Ishikawa (cell line): ENCODE measurements around the gene ARSI.

Experiments
- CEBPB ChIP-seq: IDR thresholded peaks from 2 replicates; pipeline ENCODE4 v1.6.1; 2012
- CREB1 ChIP-seq: IDR thresholded peaks from 2 replicates; pipeline ENCODE4 v1.6.1; 2012; ENCODE audit warnings: low read depth
- EGR1 ChIP-seq: IDR thresholded peaks from 2 replicates; pipeline ENCODE4 v1.6.1; 2012
- EP300 ChIP-seq: IDR thresholded peaks from 2 replicates; pipeline ENCODE4 v1.6.1; 2012; ENCODE audit warnings: borderline replicate concordance
- FOXM1 ChIP-seq: IDR thresholded peaks from 2 replicates; pipeline ENCODE4 v1.6.1; 2012; ENCODE audit warnings: low read depth, borderline replicate concordance
- NFIC ChIP-seq: IDR thresholded peaks from 2 replicates; pipeline ENCODE4 v1.6.1; 2012
- RAD21 ChIP-seq: IDR thresholded peaks from 2 replicates; pipeline ENCODE4 v1.6.1; 2012; ENCODE audit warnings: low read depth
- TAF1 ChIP-seq: IDR thresholded peaks from 2 replicates; pipeline ENCODE4 v1.6.1; 2012; ENCODE audit warnings: low read depth, mild to moderate bottlenecking
- TCF12 ChIP-seq: IDR thresholded peaks from 2 replicates; pipeline ENCODE4 v1.6.1; 2012; ENCODE audit warnings: low read depth
- TEAD4 ChIP-seq: IDR thresholded peaks from 2 replicates; pipeline ENCODE4 v1.6.1; 2012
- USF1 ChIP-seq: IDR thresholded peaks from 2 replicates; pipeline ENCODE4 v1.6.1; 2012
- YY1 ChIP-seq: IDR thresholded peaks from 2 replicates; pipeline ENCODE4 v1.6.1; 2012; ENCODE audit warnings: low read depth
- ZBTB7A ChIP-seq: IDR thresholded peaks from 2 replicates; pipeline ENCODE4 v1.6.1; 2012; ENCODE audit warnings: low read depth
- TF ChIP-seq, protein P1 (sequence below): IDR thresholded peaks from 2 replicates; pipeline ENCODE4 v1.6.1; 2012
- TF ChIP-seq, protein P2 (sequence below): IDR thresholded peaks from 2 replicates; pipeline ENCODE4 v1.6.1; 2012; ENCODE audit warnings: low read depth, mild to moderate bottlenecking

ARSI gene

DNA sequence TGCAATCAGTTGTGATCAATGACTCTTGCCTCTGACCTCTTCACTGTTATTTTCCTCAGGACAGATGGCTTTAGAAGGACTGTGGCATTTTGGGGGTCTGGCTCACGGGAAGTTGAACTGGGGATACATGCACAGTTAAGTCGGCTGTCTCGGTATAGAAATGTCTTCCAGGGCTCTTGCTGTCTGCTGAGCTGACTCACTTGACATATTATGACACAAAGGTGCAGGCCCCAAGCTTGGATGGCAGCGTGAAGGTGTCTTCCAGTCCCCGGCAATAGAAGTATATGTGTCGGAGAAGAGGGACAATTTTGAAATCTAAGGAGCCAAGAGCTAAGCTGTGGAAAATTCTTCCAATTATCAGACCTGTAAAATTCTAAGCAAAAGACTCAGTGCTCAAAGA, 9.8 kb upstream of the ARSI start:
- TF ChIP-seq ZBTB7A: no peak
- no peak for TF ChIP-seq CREB1
- no peak for TF ChIP-seq FOXM1
- no peak for TF ChIP-seq TAF1
- no peak for TF ChIP-seq RAD21
- no peak for TF ChIP-seq TEAD4
- TF ChIP-seq, protein P1, sequence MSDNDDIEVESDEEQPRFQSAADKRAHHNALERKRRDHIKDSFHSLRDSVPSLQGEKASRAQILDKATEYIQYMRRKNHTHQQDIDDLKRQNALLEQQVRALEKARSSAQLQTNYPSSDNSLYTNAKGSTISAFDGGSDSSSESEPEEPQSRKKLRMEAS: no peak
- no peak for TF ChIP-seq EGR1
- TF ChIP-seq CEBPB: no peak
- TF ChIP-seq, protein P2, sequence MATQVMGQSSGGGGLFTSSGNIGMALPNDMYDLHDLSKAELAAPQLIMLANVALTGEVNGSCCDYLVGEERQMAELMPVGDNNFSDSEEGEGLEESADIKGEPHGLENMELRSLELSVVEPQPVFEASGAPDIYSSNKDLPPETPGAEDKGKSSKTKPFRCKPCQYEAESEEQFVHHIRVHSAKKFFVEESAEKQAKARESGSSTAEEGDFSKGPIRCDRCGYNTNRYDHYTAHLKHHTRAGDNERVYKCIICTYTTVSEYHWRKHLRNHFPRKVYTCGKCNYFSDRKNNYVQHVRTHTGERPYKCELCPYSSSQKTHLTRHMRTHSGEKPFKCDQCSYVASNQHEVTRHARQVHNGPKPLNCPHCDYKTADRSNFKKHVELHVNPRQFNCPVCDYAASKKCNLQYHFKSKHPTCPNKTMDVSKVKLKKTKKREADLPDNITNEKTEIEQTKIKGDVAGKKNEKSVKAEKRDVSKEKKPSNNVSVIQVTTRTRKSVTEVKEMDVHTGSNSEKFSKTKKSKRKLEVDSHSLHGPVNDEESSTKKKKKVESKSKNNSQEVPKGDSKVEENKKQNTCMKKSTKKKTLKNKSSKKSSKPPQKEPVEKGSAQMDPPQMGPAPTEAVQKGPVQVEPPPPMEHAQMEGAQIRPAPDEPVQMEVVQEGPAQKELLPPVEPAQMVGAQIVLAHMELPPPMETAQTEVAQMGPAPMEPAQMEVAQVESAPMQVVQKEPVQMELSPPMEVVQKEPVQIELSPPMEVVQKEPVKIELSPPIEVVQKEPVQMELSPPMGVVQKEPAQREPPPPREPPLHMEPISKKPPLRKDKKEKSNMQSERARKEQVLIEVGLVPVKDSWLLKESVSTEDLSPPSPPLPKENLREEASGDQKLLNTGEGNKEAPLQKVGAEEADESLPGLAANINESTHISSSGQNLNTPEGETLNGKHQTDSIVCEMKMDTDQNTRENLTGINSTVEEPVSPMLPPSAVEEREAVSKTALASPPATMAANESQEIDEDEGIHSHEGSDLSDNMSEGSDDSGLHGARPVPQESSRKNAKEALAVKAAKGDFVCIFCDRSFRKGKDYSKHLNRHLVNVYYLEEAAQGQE: no peak
- no peak for TF ChIP-seq TCF12

DNA sequence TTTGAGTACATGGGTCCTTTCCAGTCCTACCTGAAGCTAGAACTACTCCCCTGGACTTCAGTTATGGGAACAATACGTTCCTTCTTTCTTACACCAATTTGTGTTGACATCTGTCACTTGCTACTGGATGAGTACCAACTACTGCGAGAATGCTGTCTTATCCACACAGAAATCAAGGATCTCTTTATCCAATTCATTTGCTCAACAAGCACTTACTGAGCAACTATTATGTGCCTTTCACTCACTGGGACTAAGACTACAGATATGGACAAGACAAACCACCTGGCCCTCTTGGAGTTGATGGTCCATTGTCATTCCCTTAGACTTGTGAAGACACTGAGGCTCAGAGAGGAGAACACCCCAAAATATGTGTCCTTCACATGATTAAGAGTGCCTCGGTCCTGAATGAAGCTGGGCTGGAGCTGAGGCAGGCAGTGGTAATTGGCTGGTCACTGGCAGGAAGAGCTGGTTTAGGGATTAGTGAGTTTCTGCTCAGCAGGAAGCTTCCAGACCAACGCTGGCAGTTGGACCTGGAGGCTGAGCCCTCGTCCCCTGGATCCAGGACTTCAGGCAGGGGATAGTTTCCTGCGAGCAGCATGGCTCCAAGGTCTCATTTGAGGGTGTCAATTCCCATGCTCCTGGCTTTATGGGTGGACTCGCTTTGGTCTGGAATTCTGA, 8.4 kb upstream of the ARSI start:
- TF ChIP-seq RAD21: no peak
- TF ChIP-seq EGR1: no peak
- no peak for TF ChIP-seq ZBTB7A
- TF ChIP-seq, protein P2: no peak
- TF ChIP-seq CREB1: no peak
- TF ChIP-seq USF1: no peak
- TF ChIP-seq TEAD4: no peak
- no peak for TF ChIP-seq NFIC
- TF ChIP-seq, protein P1: no peak
- TF ChIP-seq FOXM1: no peak

- TF ChIP-seq, protein P1: no peak
- TF ChIP-seq TAF1: no peak
- TF ChIP-seq TCF12: no peak
- TF ChIP-seq YY1: no peak
- TF ChIP-seq CREB1: no peak
- TF ChIP-seq NFIC: no peak
- TF ChIP-seq CEBPB: no peak
- no peak for TF ChIP-seq USF1
- no peak for TF ChIP-seq FOXM1
- TF ChIP-seq, protein P2: no peak
- TF ChIP-seq ZBTB7A: no peak
- TF ChIP-seq TEAD4: no peak
- no peak for TF ChIP-seq RAD21
- TF ChIP-seq EGR1: no peak
- TF ChIP-seq EP300: no peak
These were observed 7.5 kb upstream of the ARSI start for GRCh38 chr5:150310246-150310645.

DNA sequence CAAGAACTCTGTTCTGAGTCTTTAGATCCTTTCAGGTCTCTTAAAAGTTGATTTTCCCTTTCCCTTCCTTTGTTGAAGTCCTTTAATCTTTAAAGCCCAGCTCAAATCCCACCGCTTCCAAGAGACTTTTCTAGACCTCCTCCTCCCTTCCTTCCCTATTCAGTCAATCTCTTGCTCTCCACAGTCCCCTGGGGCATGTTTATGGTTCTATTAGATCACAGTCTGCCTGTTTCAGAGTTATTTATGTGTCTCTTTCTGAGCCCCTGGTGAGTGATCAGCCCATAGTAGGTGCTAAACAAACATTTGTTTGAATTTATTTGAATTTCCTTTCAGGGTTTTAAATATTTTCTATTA, 7.2 kb upstream of the ARSI start:
- TF ChIP-seq TEAD4 (no peak), YY1 (no peak), NFIC (no peak), TCF12 (no peak), EGR1 (no peak), ZBTB7A (no peak), FOXM1 (no peak), TAF1 (no peak), CREB1 (no peak), USF1 (no peak), EP300 (no peak), RAD21 (no peak), CEBPB (no peak)
- TF ChIP-seq, protein P1: no peak
- TF ChIP-seq, protein P2: no peak
